ENCODE data around the gene BCL7C. TPM values are rescaled to one million over a fixed set of nuclear protein-coding genes. Genes with fewer than 3 reads are reported as not detected.

BCL7C gene
- total RNA-seq, 1 donor from 2014 or later = 35.0 TPM

- peaks cover 8% of the 10 kb centered on the region for H3K4me1 Mint-ChIP-seq (ENCODE audit: unreplicated experiment)
- TF ChIP-seq CTCF (conservative IDR thresholded peaks at IDR 0.05) = no peak
- H3K27me3 Mint-ChIP-seq = no peaks in the 10 kb centered on the region
- peaks cover 8% of the 10 kb centered on the region for H3K36me3 Mint-ChIP-seq
- no peak for DNase-seq (ENCODE audit: extremely low spot score, unreplicated experiment)
- H3K27ac Mint-ChIP-seq = no peak overlapping the region
- no peak overlapping the region for H3K4me3 Mint-ChIP-seq
- no peaks in the 10 kb centered on the region for H3K9me3 Mint-ChIP-seq
Observed at GRCh38 chr16:30858829-30859423, 35.0 kb downstream of the BCL7C start.

- Mint-ChIP-seq H3K27ac (no peak overlapping the region), H3K4me3 (no peak overlapping the region), H3K9me3 (no peaks in the 10 kb centered on the region), H3K4me1 (ENCODE audit: unreplicated experiment) (peaks cover 8% of the 10 kb centered on the region), H3K36me3 (peaks cover 16% of the 10 kb centered on the region), H3K27me3 (no peaks in the 10 kb centered on the region)
- DNase-seq (ENCODE audit: extremely low spot score, unreplicated experiment) = no peak
- no peak for TF ChIP-seq CTCF (conservative IDR thresholded peaks at IDR 0.05)
Observed at GRCh38 chr16:30858111-30858495, 35.8 kb downstream of the BCL7C start.

- DNase-seq (ENCODE audit: extremely low spot score, unreplicated experiment) = no peak
- no peaks in the 10 kb centered on the region for H3K27me3 Mint-ChIP-seq
- H3K9me3 Mint-ChIP-seq = no peaks in the 10 kb centered on the region
- H3K4me1 Mint-ChIP-seq (ENCODE audit: unreplicated experiment) = peaks cover 8% of the 10 kb centered on the region
- peaks cover 11% of the 10 kb centered on the region for H3K36me3 Mint-ChIP-seq
- H3K4me3 Mint-ChIP-seq = no peak overlapping the region
- no peak for TF ChIP-seq CTCF (conservative IDR thresholded peaks at IDR 0.05)
- no peak overlapping the region for H3K27ac Mint-ChIP-seq
Observed at GRCh38 chr16:30853758-30854157, 40.1 kb downstream of the BCL7C start.

GRCh38 chr16:30850246-30850645, 43.6 kb downstream of the BCL7C start:
- H3K4me3 Mint-ChIP-seq = no peak overlapping the region
- no peak for DNase-seq (ENCODE audit: extremely low spot score, unreplicated experiment)
- TF ChIP-seq CTCF (conservative IDR thresholded peaks at IDR 0.05) = no peak
- H3K27ac Mint-ChIP-seq = no peak overlapping the region
- no peaks in the 10 kb centered on the region for H3K9me3 Mint-ChIP-seq
- peaks cover 1% of the 10 kb centered on the region for H3K4me1 Mint-ChIP-seq (ENCODE audit: unreplicated experiment)
- no peaks in the 10 kb centered on the region for H3K27me3 Mint-ChIP-seq
- peaks cover 8% of the 10 kb centered on the region for H3K36me3 Mint-ChIP-seq

GRCh38 chr16:30846649-30847402, 47.1 kb downstream of the BCL7C start:
- no peaks in the 10 kb centered on the region for H3K36me3 Mint-ChIP-seq
- peaks cover 10% of the 10 kb centered on the region for H3K4me1 Mint-ChIP-seq (ENCODE audit: unreplicated experiment)
- no peak overlapping the region for H3K27ac Mint-ChIP-seq
- H3K9me3 Mint-ChIP-seq = no peaks in the 10 kb centered on the region
- no peak overlapping the region for H3K4me3 Mint-ChIP-seq
- DNase-seq (ENCODE audit: extremely low spot score, unreplicated experiment) = no peak
- TF ChIP-seq CTCF (conservative IDR thresholded peaks at IDR 0.05) = no peak
- H3K27me3 Mint-ChIP-seq = no peaks in the 10 kb centered on the region
